H1 (cell line): Measurements from ENCODE around the gene ZNF385D. TPM values are rescaled to one million over a fixed set of nuclear protein-coding genes. Genes with fewer than 3 reads are reported as not detected.

Experiments
- CTCF ChIA-PET: fragments of 300-600 bp; sonication (Branson Sonifier 250); formaldehyde crosslinking; loops from one replicate; lab custom pipeline; 2021; ENCODE audit not compliant: partially characterized antibody; lab: Charles Lee
- POLR2A ChIA-PET: fragments of 300-600 bp; sonication (Branson Sonifier 250); formaldehyde crosslinking; loops from one replicate; lab custom pipeline; 2021; ENCODE audit warnings: inconsistent platforms; ENCODE audit not compliant: partially characterized antibody; lab: Charles Lee
- DNase-seq, 2 experiments: peaks; one replicate each; pipeline versions ENCODE4 v3.0.0 to v3.0.0-alpha.2; 2010 to 2022; ENCODE audit warnings: low spot score in 2 of 2, low read depth in 1 of 2, mixed read lengths in 1 of 2
- FAIRE-seq: peaks from 2 replicates; lab custom pipeline; 2011; peaks lifted over from hg19 to GRCh38; lab: Jason Lieb, UNC
- H2AFZ ChIP-seq: 2 replicates; pipeline ENCODE4 v1.8.1; 2012; ENCODE audit warnings: low read length, inconsistent platforms
- H2AK5ac ChIP-seq: 2 replicates; pipeline ENCODE4 v1.6.1; 2013; ENCODE audit warnings: low read depth, low read length
- H2BK120ac ChIP-seq: replicated peaks from 2 replicates; pipeline ENCODE3; 2013; ENCODE audit warnings: low read depth, low read length, inconsistent platforms
- H2BK12ac ChIP-seq: 2 replicates; pipeline ENCODE4 v1.6.1; 2013; ENCODE audit warnings: low read depth, low read length
- H2BK15ac ChIP-seq: 2 replicates; pipeline ENCODE4 v1.6.1; 2013; ENCODE audit warnings: low read length
- H2BK20ac ChIP-seq: 2 replicates; pipeline ENCODE4 v1.6.1; 2013; ENCODE audit warnings: low read length
- H2BK5ac ChIP-seq: 2 replicates; pipeline ENCODE4 v1.6.1; 2013; ENCODE audit warnings: low read depth, low read length
- H3K14ac ChIP-seq: 2 replicates; pipeline ENCODE4 v1.6.1; 2013; ENCODE audit warnings: inconsistent platforms; ENCODE audit not compliant: insufficient read length
- H3K18ac ChIP-seq: 2 replicates; pipeline ENCODE4 v1.6.1; 2013; ENCODE audit warnings: low read length; ENCODE audit errors: extremely low read depth
- H3K23ac ChIP-seq: 2 replicates; pipeline ENCODE4 v1.6.1; 2013; ENCODE audit warnings: inconsistent platforms; ENCODE audit not compliant: insufficient read length
- H3K23me2 ChIP-seq: 2 replicates; pipeline ENCODE4 v1.6.1; 2013; ENCODE audit warnings: low read depth, low read length
- H3K27ac ChIP-seq: 2 replicates; pipeline ENCODE4 v1.6.1; 2011; ENCODE audit warnings: low read depth, low read length, inconsistent platforms
- H3K27me3 ChIP-seq, 4 experiments: replicated peaks in 1 of 4; 1 replicate in 1 of 4; 2 replicates in 3 of 4; pipeline versions ENCODE4 v1.6.1 to v1.8.1; 2011 to 2013; ENCODE audit warnings: low read length in 3 of 4, mild to moderate bottlenecking in 3 of 4, inconsistent platforms in 2 of 4, mixed read lengths in 2 of 4, moderate library complexity in 1 of 4; ENCODE audit not compliant: control insufficient read depth in 3 of 4, insufficient read depth in 3 of 4; ENCODE audit errors: extremely low read depth in 1 of 4
- H3K36me3 ChIP-seq, 4 experiments: 2 replicates each; pipeline versions ENCODE4 v1.6.1 to v1.8.1; 2011 to 2013; ENCODE audit warnings: mild to moderate bottlenecking in 4 of 4, low read length in 3 of 4, moderate library complexity in 2 of 4, control low read depth in 1 of 4, inconsistent platforms in 1 of 4; ENCODE audit not compliant: insufficient read depth in 4 of 4, control insufficient read depth in 2 of 4
- H3K4ac ChIP-seq: replicated peaks from 2 replicates; pipeline ENCODE3; 2013; ENCODE audit warnings: low read length, low read depth, mixed read lengths, inconsistent platforms; ENCODE audit not compliant: insufficient read length
- H3K4me1 ChIP-seq, 4 experiments: replicated peaks in 1 of 4; 1 replicate in 1 of 4; 2 replicates in 3 of 4; pipeline versions ENCODE4 v1.6.1 to v1.8.1; 2011 to 2013; ENCODE audit warnings: low read length in 3 of 4, inconsistent platforms in 2 of 4, mixed read lengths in 1 of 4; ENCODE audit not compliant: insufficient read depth in 4 of 4, control insufficient read depth in 3 of 4
- H3K4me2 ChIP-seq, 2 experiments: 2 replicates each; pipeline versions ENCODE4 v1.6.1 to v1.8.1; 2011 to 2013; ENCODE audit warnings: low read depth in 2 of 2, low read length in 2 of 2, control low read depth in 1 of 2, inconsistent platforms in 1 of 2, mild to moderate bottlenecking in 1 of 2; ENCODE audit not compliant: insufficient read depth in 1 of 2
- H3K4me3 ChIP-seq, 4 experiments: fragments of 200-600, 300-600 bp in 1 of 4; sonication (generic), shearing (Covaris generic), sonication (Bioruptor Twin) in 1 of 4; 2 replicates each; pipeline versions ENCODE4 v1.5.1 to v1.8.1; 2011 to 2016; ENCODE audit warnings: low read length in 4 of 4, low read depth in 3 of 4, control low read depth in 2 of 4, inconsistent platforms in 2 of 4, mild to moderate bottlenecking in 2 of 4, mixed read lengths in 1 of 4, moderate library complexity in 1 of 4; ENCODE audit not compliant: insufficient read depth in 2 of 4; ENCODE audit errors: extremely low read depth in 1 of 4
- H3K56ac ChIP-seq: replicated peaks from 2 replicates; pipeline ENCODE3; 2013; ENCODE audit warnings: low read depth, mild to moderate bottlenecking, mixed read lengths, low read length, inconsistent platforms; ENCODE audit not compliant: insufficient read length
- H3K79me1 ChIP-seq: 2 replicates; pipeline ENCODE4 v1.6.1; 2013; ENCODE audit warnings: low read depth, low read length, control low read depth
- H3K79me2 ChIP-seq, 2 experiments: 2 replicates each; pipeline versions ENCODE4 v1.6.1 to v1.8.1; 2012 to 2013; ENCODE audit warnings: low read length in 2 of 2, mild to moderate bottlenecking in 2 of 2, inconsistent platforms in 1 of 2; ENCODE audit not compliant: insufficient read depth in 2 of 2, control insufficient read depth in 1 of 2
- H3K9ac ChIP-seq, 4 experiments: replicated peaks in 1 of 4; 1 replicate in 1 of 4; 2 replicates in 3 of 4; pipeline versions ENCODE4 v1.6.1 to v1.8.1; 2011 to 2013; ENCODE audit warnings: low read depth in 3 of 4, low read length in 3 of 4, control low read depth in 2 of 4, mild to moderate bottlenecking in 2 of 4, moderate library complexity in 2 of 4, inconsistent platforms in 1 of 4; ENCODE audit errors: extremely low read depth in 1 of 4
- H3K9me3 ChIP-seq, 2 experiments: 2 replicates each; pipeline versions ENCODE4 v1.6.1 to v1.8.1; 2012 to 2013; ENCODE audit warnings: mild to moderate bottlenecking in 2 of 2, moderate library complexity in 2 of 2, control low read depth in 1 of 2, inconsistent platforms in 1 of 2, low read depth in 1 of 2, low read length in 1 of 2, mixed read lengths in 1 of 2; ENCODE audit not compliant: insufficient read depth in 2 of 2
- H4K20me1 ChIP-seq, 2 experiments: replicated peaks in 1 of 2; 2 replicates each; pipeline versions ENCODE3 to v1.8.1; 2011 to 2013; ENCODE audit warnings: inconsistent platforms in 2 of 2, low read length in 2 of 2, mild to moderate bottlenecking in 1 of 2; ENCODE audit not compliant: insufficient read depth in 2 of 2, control insufficient read depth in 1 of 2
- H4K5ac ChIP-seq: 2 replicates; pipeline ENCODE4 v1.6.1; 2013; ENCODE audit warnings: low read length, low read depth, mixed read lengths, inconsistent platforms; ENCODE audit not compliant: insufficient read length
- H4K8ac ChIP-seq: 2 replicates; pipeline ENCODE4 v1.8.0; 2013; ENCODE audit warnings: mild to moderate bottlenecking, moderate library complexity, low read length, inconsistent platforms; ENCODE audit not compliant: insufficient read depth; ENCODE audit errors: extremely low read depth
- H4K91ac ChIP-seq: replicated peaks from 2 replicates; pipeline ENCODE3; 2013; ENCODE audit warnings: low read length, mixed read lengths, inconsistent platforms; ENCODE audit not compliant: insufficient read length
- CHD2 ChIP-seq: IDR thresholded peaks from 2 replicates; pipeline ENCODE4 v1.6.1; 2012; ENCODE audit warnings: low read length, improper control_type of control experiment
- EP300 ChIP-seq, 2 experiments: IDR thresholded peaks; 1 replicate in 1 of 2; 2 replicates in 1 of 2; pipeline ENCODE4 v1.6.1; 2011 to 2012; ENCODE audit warnings: low read depth in 2 of 2, low read length in 2 of 2, mild to moderate bottlenecking in 2 of 2, borderline replicate concordance in 1 of 2, inconsistent platforms in 1 of 2, moderate library complexity in 1 of 2
- HDAC6 ChIP-seq: IDR thresholded peaks from one replicate; pipeline ENCODE4 v1.7.1; 2012; ENCODE audit warnings: low read depth, mild to moderate bottlenecking, inconsistent platforms, low read length, moderate library complexity
- SP1 ChIP-seq: IDR thresholded peaks from 2 replicates; pipeline ENCODE4 v1.6.1; 2011; ENCODE audit warnings: low read depth, low read length
- SRF ChIP-seq: IDR thresholded peaks from 2 replicates; pipeline ENCODE4 v1.6.1; 2011; ENCODE audit warnings: mild to moderate bottlenecking, low read depth, low read length, moderate library complexity
- SUZ12 ChIP-seq: fragments of 200-600 bp; sonication (generic); IDR thresholded peaks from 2 replicates; pipeline ENCODE4 v1.6.1; 2012; ENCODE audit warnings: mild to moderate bottlenecking, inconsistent platforms, low read length, moderate library complexity, mixed read lengths
- TAF7 ChIP-seq: optimal IDR thresholded peaks from 2 replicates; pipeline ENCODE3; 2011; ENCODE audit warnings: low read depth, mild to moderate bottlenecking, inconsistent platforms, low read length, moderate library complexity, borderline replicate concordance
- ZNF274 ChIP-seq: IDR thresholded peaks from 2 replicates; pipeline ENCODE4 v1.7.0; 2012; ENCODE audit warnings: low read length, borderline replicate concordance; ENCODE audit errors: extremely low read depth
- whole genome bisulfite sequencing, 2 experiments: shearing (Covaris generic) in 1 of 2; methylation state at CpG; one replicate each; pipeline versions ENCODE4 v1.1.6 to v1.1.7; 2013 to 2015; ENCODE audit warnings: low lambda C conversion rate in 2 of 2, mixed read lengths in 2 of 2, inconsistent platforms in 1 of 2, low coverage in 1 of 2, missing lambda C conversion rate in 1 of 2; ENCODE audit not compliant: insufficient replicate concordance in 2 of 2, insufficient coverage in 1 of 2, insufficient read length in 1 of 2; ENCODE audit errors: extremely low coverage in 1 of 2, missing lambda C conversion rate in 1 of 2; 5-methylcytosine and 5-hydroxymethylcytosine counted together
- polyA plus RNA-seq, 7 experiments: library from polyadenylated mRNA; depleted of rRNA in 3 of 7; stranded (reverse) in 5 of 7; unstranded in 2 of 7; fragments of >200 nt in 5 of 7; fragments of 200-250 nt in 2 of 7; gene quantifications; 1 replicate in 5 of 7; 2 replicates in 1 of 7; 4 replicates in 1 of 7; pipeline versions ENCODE4 v1.2.1 to v1.2.3, GENCODE V29; 2011 to 2013; ENCODE audit warnings: missing spikeins in 2 of 7, mixed read lengths in 2 of 7
- total RNA-seq: library from RNA; stranded (reverse); fragmentation: NEBNext Ultra II Directional; extraction: Animal tissue kit (Norgen Biotek cat#: 25700); gene quantifications from 2 replicates; pipeline ENCODE4 v1.2.1, GENCODE V29; 2021

Gene ZNF385D
- total and polyA plus RNA-seq, 2 of the 8 experiments (the other 6 are each of a cell fraction or from before 2014, with no cell fraction given) = 5.9 to 10.8 TPM

- Histone ChIP-seq H2BK15ac (no peak overlapping the region), H4K91ac (no peak overlapping the region), H2BK5ac (no peak overlapping the region), H2BK120ac (no peak overlapping the region), H2AFZ (no peak overlapping the region), H3K4me1 (0 out of 7 replicates have a peak, but pooled peaks cover 0 to 2% (median 0%) of the 10 kb centered on the region in 4 experiments), H3K56ac (no peak overlapping the region), H2AK5ac (no peak overlapping the region), H3K18ac (no peak overlapping the region), H3K14ac (no peak overlapping the region), H3K23me2 (no peaks in the 10 kb centered on the region; the same call in 1 of the 2 replicates), H3K4me2 (no peak overlapping the region), H4K8ac (no peak overlapping the region), H3K23ac (no peak overlapping the region), H3K27ac (no peak overlapping the region), H3K4ac (no peak overlapping the region), H4K20me1 (no peaks in the 10 kb centered on the region), H3K9ac (no peak overlapping the region), H3K36me3 (no peaks in the 10 kb centered on the region), H3K79me2 (no peaks in the 10 kb centered on the region), H2BK12ac (no peak overlapping the region), H3K9me3 (no peaks in the 10 kb centered on the region), H4K5ac (no peak overlapping the region), H2BK20ac (no peak overlapping the region), H3K27me3 (no peaks in the 10 kb centered on the region), H3K79me1 (no peaks in the 10 kb centered on the region), H3K4me3 (no peak overlapping the region)
- WGBS, 2 experiments = 96% methylated on average over 2 of the region's 2 CpGs; no CpG with 5 or more reads in 1 of the 2 experiments
- CTCF ChIA-PET = no interaction called here
- FAIRE-seq (no peak), DNase-seq (no peak)
- POLR2A ChIA-PET = no interaction called here
- TF ChIP-seq SP1 (no peak), SRF (no peak), EP300 (IDR thresholded peaks at IDR 0.05; ENCODE audit: borderline replicate concordance in 1 of 2, low read depth in 2 of 2, low read length in 2 of 2) (no peak), TAF7 (no peak), ZNF274 (no peak), HDAC6 (no peak), CHD2 (no peak), SUZ12 (no peak)
Observed at GRCh38 chr3:21425715-21426114, 325.3 kb downstream of the ZNF385D start.
